Mammary epithelial cell (primary cell): ENCODE measurements around the gene ATP6V1G3.

ENCODE experiments used
- EZH2 ChIP-seq: IDR thresholded peaks from 2 replicates; pipeline ENCODE4 v1.6.1; 2012; ENCODE audit warnings: low read length, inconsistent platforms, borderline replicate concordance
- TF ChIP-seq, protein P1 (sequence below), 2 donors: IDR thresholded peaks in 1 of 2; conservative IDR thresholded peaks in 1 of 2; 2 replicates each; pipeline ENCODE4 v1.5.1; 2011 to 2012; ENCODE audit warnings: inconsistent platforms in 2 of 2, low read length in 2 of 2, mild to moderate bottlenecking in 2 of 2, control low read depth in 1 of 2, low read depth in 1 of 2; ENCODE audit not compliant: insufficient read depth in 1 of 2; ENCODE audit errors: extremely low read depth in 1 of 2

DNA sequence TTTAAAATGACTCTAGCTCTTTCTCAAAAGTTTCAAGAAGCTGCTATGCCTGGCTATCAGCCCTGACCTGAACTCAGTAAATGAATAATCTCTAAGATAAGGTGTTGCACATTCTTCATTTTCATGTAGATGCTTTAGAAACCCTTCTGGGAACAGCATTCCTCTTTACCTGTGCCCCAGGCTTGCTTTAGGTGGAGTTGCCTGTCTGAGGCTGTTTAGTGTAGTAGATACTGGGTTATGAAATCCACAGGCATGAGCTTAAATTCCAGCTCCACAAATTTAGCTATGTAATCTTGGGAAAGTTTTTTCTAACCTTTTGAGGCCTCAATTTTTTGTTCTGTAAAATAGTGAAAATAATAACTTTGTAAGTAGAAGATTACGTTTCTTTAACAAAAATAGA is 41.6 kb downstream of the ATP6V1G3 start:
- no peak for TF ChIP-seq EZH2
- TF ChIP-seq, protein P1, sequence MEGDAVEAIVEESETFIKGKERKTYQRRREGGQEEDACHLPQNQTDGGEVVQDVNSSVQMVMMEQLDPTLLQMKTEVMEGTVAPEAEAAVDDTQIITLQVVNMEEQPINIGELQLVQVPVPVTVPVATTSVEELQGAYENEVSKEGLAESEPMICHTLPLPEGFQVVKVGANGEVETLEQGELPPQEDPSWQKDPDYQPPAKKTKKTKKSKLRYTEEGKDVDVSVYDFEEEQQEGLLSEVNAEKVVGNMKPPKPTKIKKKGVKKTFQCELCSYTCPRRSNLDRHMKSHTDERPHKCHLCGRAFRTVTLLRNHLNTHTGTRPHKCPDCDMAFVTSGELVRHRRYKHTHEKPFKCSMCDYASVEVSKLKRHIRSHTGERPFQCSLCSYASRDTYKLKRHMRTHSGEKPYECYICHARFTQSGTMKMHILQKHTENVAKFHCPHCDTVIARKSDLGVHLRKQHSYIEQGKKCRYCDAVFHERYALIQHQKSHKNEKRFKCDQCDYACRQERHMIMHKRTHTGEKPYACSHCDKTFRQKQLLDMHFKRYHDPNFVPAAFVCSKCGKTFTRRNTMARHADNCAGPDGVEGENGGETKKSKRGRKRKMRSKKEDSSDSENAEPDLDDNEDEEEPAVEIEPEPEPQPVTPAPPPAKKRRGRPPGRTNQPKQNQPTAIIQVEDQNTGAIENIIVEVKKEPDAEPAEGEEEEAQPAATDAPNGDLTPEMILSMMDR (conservative IDR thresholded peaks at IDR 0.05 in 1 of 2, IDR thresholded peaks at IDR 0.05 in 1 of 2; ENCODE audit: extremely low read depth in 1 of 2, insufficient read depth in 1 of 2, low read depth in 1 of 2, low read length in 2 of 2): no peak
